Liver (tissue), 9 donors: ENCODE results near the gene RNF152. TPM values are rescaled to one million over a fixed set of nuclear protein-coding genes. Genes with fewer than 3 reads are reported as not detected.

Experiments
- DNase-seq: peaks from one replicate; pipeline ENCODE4 v3.0.0-alpha.2; 2017; ENCODE audit warnings: low spot score
- H3K27ac ChIP-seq, 2 donors: one replicate each; pipeline ENCODE4 v1.7.0; 2013; ENCODE audit warnings: inconsistent platforms in 2 of 2, low read length in 2 of 2, control low read depth in 1 of 2, low read depth in 1 of 2, mild to moderate bottlenecking in 1 of 2
- H3K27me3 ChIP-seq, 4 donors: one replicate each; pipeline versions ENCODE4 v1.6.1 to v1.7.0; 2013; ENCODE audit warnings: low read length in 3 of 4, inconsistent platforms in 1 of 4, mild to moderate bottlenecking in 1 of 4, moderate library complexity in 1 of 4; ENCODE audit not compliant: control insufficient read depth in 4 of 4, insufficient read depth in 4 of 4
- H3K36me3 ChIP-seq, 4 donors: one replicate each; pipeline versions ENCODE4 v1.6.1 to v1.7.0; 2013; ENCODE audit warnings: low read length in 3 of 4, mild to moderate bottlenecking in 3 of 4, low read depth in 1 of 4, moderate library complexity in 1 of 4; ENCODE audit not compliant: control insufficient read depth in 4 of 4, insufficient read depth in 3 of 4
- H3K4me1 ChIP-seq, 4 donors: one replicate each; pipeline versions ENCODE4 v1.6.1 to v1.7.0; 2013; ENCODE audit warnings: low read length in 3 of 4, mild to moderate bottlenecking in 3 of 4, moderate library complexity in 1 of 4; ENCODE audit not compliant: control insufficient read depth in 4 of 4, insufficient read depth in 4 of 4
- H3K4me3 ChIP-seq, 3 donors: one replicate each; pipeline versions ENCODE4 v1.6.1 to v1.7.0; 2013; ENCODE audit warnings: low read length in 3 of 3, control low read depth in 1 of 3, low read depth in 1 of 3, mild to moderate bottlenecking in 1 of 3
- H3K9ac ChIP-seq, 2 donors: one replicate each; pipeline ENCODE4 v1.7.0; 2013; ENCODE audit warnings: low read length in 2 of 2, mild to moderate bottlenecking in 2 of 2, moderate library complexity in 2 of 2, control low read depth in 1 of 2, low read depth in 1 of 2
- H3K9me3 ChIP-seq, 4 donors: one replicate each; pipeline versions ENCODE4 v1.6.1 to v1.7.0; 2013; ENCODE audit warnings: low read length in 3 of 4; ENCODE audit not compliant: control insufficient read depth in 4 of 4
- ATF3 ChIP-seq: IDR thresholded peaks from 2 replicates; pipeline ENCODE4 v1.6.1; 2016; ENCODE audit warnings: antibody characterized with exemption
- CTCF ChIP-seq: fragments of 150-350 bp; IDR thresholded peaks from 2 replicates; pipeline ENCODE4 v1.5.1; 2017; ENCODE audit warnings: improper control_type of control experiment, low read depth, low read length; ENCODE audit not compliant: missing input control
- EGR1 ChIP-seq, 2 donors: IDR thresholded peaks; 2 replicates each; pipeline ENCODE4 v1.6.1; 2016 to 2018; ENCODE audit warnings: antibody characterized with exemption in 2 of 2, low read depth in 2 of 2
- FOXA1 ChIP-seq: IDR thresholded peaks from 2 replicates; pipeline ENCODE4 v1.6.1; 2016; ENCODE audit warnings: antibody characterized with exemption
- FOXA2 ChIP-seq: IDR thresholded peaks from 2 replicates; pipeline ENCODE4 v1.6.1; 2016; ENCODE audit warnings: antibody characterized with exemption
- GABPA ChIP-seq, 2 donors: IDR thresholded peaks in 1 of 2; conservative IDR thresholded peaks in 1 of 2; 2 replicates each; pipeline ENCODE4 v1.6.1; 2016; ENCODE audit warnings: antibody characterized with exemption in 2 of 2, mild to moderate bottlenecking in 1 of 2, moderate library complexity in 1 of 2
- HNF4A ChIP-seq, 2 donors: conservative IDR thresholded peaks; 2 replicates each; pipeline ENCODE4 v1.6.1; 2016; ENCODE audit warnings: antibody characterized with exemption in 2 of 2, mild to moderate bottlenecking in 2 of 2
- HNF4G ChIP-seq: IDR thresholded peaks from 2 replicates; pipeline ENCODE4 v1.6.1; 2016; ENCODE audit warnings: antibody characterized with exemption
- JUND ChIP-seq, 2 donors: IDR thresholded peaks; 2 replicates each; pipeline ENCODE4 v1.6.1; 2016; ENCODE audit warnings: antibody characterized with exemption in 2 of 2
- MAX ChIP-seq: IDR thresholded peaks from 2 replicates; pipeline ENCODE4 v1.6.1; 2016; ENCODE audit warnings: antibody characterized with exemption
- NR2F2 ChIP-seq: IDR thresholded peaks from 2 replicates; pipeline ENCODE4 v1.6.1; 2016; ENCODE audit warnings: antibody characterized with exemption
- RAD21 ChIP-seq, 2 donors: IDR thresholded peaks; 2 replicates each; pipeline ENCODE4 v1.6.1; 2016; ENCODE audit warnings: antibody characterized with exemption in 2 of 2, mild to moderate bottlenecking in 2 of 2
- REST ChIP-seq: IDR thresholded peaks from 2 replicates; pipeline ENCODE4 v1.6.1; 2016; ENCODE audit warnings: antibody characterized with exemption, mild to moderate bottlenecking
- RXRA ChIP-seq, 2 donors: IDR thresholded peaks; 2 replicates each; pipeline ENCODE4 v1.6.1; 2017 to 2018; ENCODE audit warnings: antibody characterized with exemption in 2 of 2, mild to moderate bottlenecking in 1 of 2
- SP1 ChIP-seq: IDR thresholded peaks from 2 replicates; pipeline ENCODE4 v1.6.1; 2018; ENCODE audit warnings: antibody characterized with exemption, mild to moderate bottlenecking
- TAF1 ChIP-seq: conservative IDR thresholded peaks from 2 replicates; pipeline ENCODE4 v1.6.1; 2016; ENCODE audit warnings: antibody characterized with exemption, mild to moderate bottlenecking
- YY1 ChIP-seq: IDR thresholded peaks from 2 replicates; pipeline ENCODE4 v1.6.1; 2016; ENCODE audit warnings: antibody characterized with exemption, mild to moderate bottlenecking
- ZBTB33 ChIP-seq: IDR thresholded peaks from 2 replicates; pipeline ENCODE4 v1.6.1; 2016; ENCODE audit warnings: antibody characterized with exemption
- WGBS: extraction: QIAGEN DNeasy Blood & Tissue Kit; methylation state at CpG from one replicate; pipeline ENCODE4 v1.1.7; 2013; 5-methylcytosine and 5-hydroxymethylcytosine counted together
- polyA plus RNA-seq, 2 donors: library from polyadenylated mRNA; stranded (reverse) in 1 of 2; unstranded in 1 of 2; fragments of 200-250 nt in 1 of 2; fragments of >200 nt in 1 of 2; fragmentation: Nextera tagmentation in 1 of 2; extraction: Ambion mirVana in 1 of 2; gene quantifications; one replicate each; pipeline versions ENCODE4 v1.2.1 to v1.2.3, GENCODE V29; 2013 to 2015
- total RNA-seq, 2 donors: library from RNA; depleted of rRNA; stranded (reverse); fragments of >200 nt; gene quantifications; one replicate each; pipeline ENCODE4 v1.2.3, GENCODE V29; 2014
- donor health status: healthy.
- donor health status: healthy.
- donor health status: healthy.
- donor health status: healthy.
- donor health status: healthy.

The RNF152 gene
- total and polyA plus RNA-seq, 4 donors: 6.8 to 115 (median 10.6) TPM

GRCh38 chr18:61922435-61922834, 29.6 kb upstream of the RNF152 start:
- Histone ChIP-seq H3K4me3 (no peak overlapping the region), H3K27ac (no peak overlapping the region), H3K36me3 (no peaks in the 10 kb centered on the region), H3K4me1 (no peaks in the 10 kb centered on the region), H3K9ac (no peak overlapping the region), H3K9me3 (no peaks in the 10 kb centered on the region), H3K27me3 (no peaks in the 10 kb centered on the region)
- 93% methylated on average over 3 of the region's 3 CpGs for WGBS
- no peak for DNase-seq
- TF ChIP-seq HNF4G (no peak), SP1 (no peak), REST (no peak), RAD21 (IDR thresholded peaks at IDR 0.05) (no peak), TAF1 (no peak), GABPA (IDR thresholded peaks at IDR 0.05 in 1 of 2, conservative IDR thresholded peaks at IDR 0.05 in 1 of 2) (no peak), FOXA2 (no peak), EGR1 (IDR thresholded peaks at IDR 0.05; ENCODE audit: low read depth in 2 of 2) (no peak), ATF3 (no peak), RXRA (IDR thresholded peaks at IDR 0.05) (no peak), MAX (no peak), YY1 (no peak), CTCF (no peak), FOXA1 (no peak), HNF4A (conservative IDR thresholded peaks at IDR 0.05) (no peak), NR2F2 (no peak), ZBTB33 (no peak), JUND (IDR thresholded peaks at IDR 0.05) (no peak)
